Measurements from ENCODE around the gene GRN. TPM values are rescaled to one million over a fixed set of nuclear protein-coding genes. Genes with fewer than 3 reads are reported as not detected.

The GRN gene
- 180 and 246 TPM in 2 replicates for total RNA-seq

GRCh38 chr17:44344939-44345453 lies at the start of gene GRN:
GRN (plus strand) TSS chr17:44345302; CDS start chr17:44349165, 3,863 bp downstream.

GRCh38 chr17:44308320-44308818 lies 36.7 kb upstream of the GRN start, which contains the start of gene RUNDC3A:
RUNDC3A (plus strand) TSS chr17:44308601; CDS start chr17:44308833, 232 bp downstream.

GRCh38 chr17:44324571-44325275 lies 20.4 kb upstream of the GRN start, which contains the start of gene SLC25A39:
SLC25A39 (minus strand) TSS chr17:44324823; CDS start chr17:44323562, 1,261 bp downstream.

GRCh38 chr17:44363613-44364159 lies 18.6 kb downstream of the GRN start, which contains the start of gene FAM171A2:
FAM171A2 (minus strand) TSS chr17:44363853; CDS start chr17:44363714, 139 bp downstream.

GRCh38 chr17:44389281-44389680 lies 44.2 kb downstream of the GRN start, which contains the start of gene ITGA2B:
ITGA2B (minus strand) TSS chr17:44389649; CDS start chr17:44389473, 176 bp downstream.

Small RNA genes within 50 kb of the gene (small RNA-seq; reads per million reads assigned to genes)
- gene RF00012 = not detected
- gene RNU6-453P = not detected

Other genes starting within 250 kb of the GRN start
- gene HDAC5, start 221.7 kb upstream of the GRN start, total RNA-seq = 47.4 and 53.4 TPM in 2 replicates
- gene HROB, start 203.4 kb upstream of the GRN start, total RNA-seq = 5.5 and 8.4 TPM in 2 replicates
- under 0.01 TPM in 1 of 2 replicates, not detected in the other for gene ASB16, start 174.6 kb upstream of the GRN start, total RNA-seq
- 18.6 and 19.1 TPM in 2 replicates for gene TMUB2, start 158.3 kb upstream of the GRN start, total RNA-seq
- gene ATXN7L3, start 145.4 kb upstream of the GRN start, total RNA-seq = 22.0 and 39.5 TPM in 2 replicates
- gene UBTF, start 125.6 kb upstream of the GRN start, total RNA-seq = 47.0 and 59.2 TPM in 2 replicates
- gene SLC4A1, start 77.2 kb upstream of the GRN start, total RNA-seq = not detected in 2 replicates
- gene RUNDC3A, start 36.7 kb upstream of the GRN start, total RNA-seq = under 0.01 TPM in 1 of 2 replicates, not detected in the other
- 80.5 and 86.8 TPM in 2 replicates for gene SLC25A39, start 20.5 kb upstream of the GRN start, total RNA-seq
- gene FAM171A2, start 18.6 kb downstream of the GRN start, total RNA-seq = 0.73 and 0.98 TPM in 2 replicates
- under 0.01 TPM in 1 of 2 replicates, not detected in the other for gene ITGA2B, start 44.3 kb downstream of the GRN start, total RNA-seq
- gene GPATCH8, start 158.1 kb downstream of the GRN start, total RNA-seq = 16.9 and 23.3 TPM in 2 replicates
- gene FZD2, start 212.2 kb downstream of the GRN start, total RNA-seq = 2.9 and 3.7 TPM in 2 replicates